GM21576 (cell line): ENCODE results near the gene CEP19.
A peak's percentile ranks its signal among the peaks of the same experiment; 100 is the strongest.
"Not testable (repeated sequence)": the region's sequence is repeated elsewhere in the genome, so short reads cannot be mapped to it uniquely, and the experiment has no call there.

Experiments
- ATAC-seq: cut with Tn5 transposase; IDR thresholded peaks from one replicate; pipeline ENCODE4 v1.9.1; 2021; ENCODE audit warnings: mild to moderate bottlenecking, moderate library complexity; ENCODE audit not compliant: unreplicated experiment

Gene CEP19, protein sequence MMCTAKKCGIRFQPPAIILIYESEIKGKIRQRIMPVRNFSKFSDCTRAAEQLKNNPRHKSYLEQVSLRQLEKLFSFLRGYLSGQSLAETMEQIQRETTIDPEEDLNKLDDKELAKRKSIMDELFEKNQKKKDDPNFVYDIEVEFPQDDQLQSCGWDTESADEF

DNA sequence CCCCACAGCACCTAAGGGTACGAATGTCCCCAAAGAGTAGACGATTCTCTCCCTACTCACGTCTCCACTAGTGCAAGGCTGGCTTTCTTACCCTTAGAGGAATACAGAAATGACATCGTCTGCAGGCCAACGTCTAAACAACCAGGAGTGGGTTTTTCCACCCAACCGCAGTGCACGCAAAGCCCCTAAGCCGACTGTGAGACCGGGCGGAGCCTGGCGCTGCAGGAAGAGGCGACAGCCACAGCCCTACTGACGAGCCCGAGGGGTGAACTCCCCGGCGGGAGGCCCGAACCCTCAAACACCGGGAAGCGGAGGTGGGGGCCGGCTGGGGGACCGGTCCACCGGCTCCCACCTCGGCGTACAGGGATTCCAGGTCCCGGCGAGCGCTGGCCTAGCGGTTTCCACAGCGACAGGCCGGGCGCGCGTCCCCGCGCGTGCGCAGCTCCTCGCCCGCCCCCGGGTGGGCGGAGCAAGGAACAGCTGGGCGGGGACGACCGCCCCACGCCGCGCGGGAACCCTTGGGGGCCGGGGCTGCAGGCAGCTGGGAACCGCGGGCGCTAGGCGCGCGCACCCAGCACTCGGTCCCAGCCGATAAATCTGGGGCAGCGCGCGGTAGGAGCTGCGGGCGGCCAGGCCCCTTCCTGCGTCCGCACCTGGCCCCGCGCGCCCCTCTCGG lies at the start of gene CEP19, which contains the start of gene PIGX:
Gene CEP19, minus strand, starts transcription at position 413 of the 676 bp plus-strand sequence. CDS start 3,593 bp downstream, outside the sequence.
Gene PIGX, plus strand, starts transcription at position 540 of the 676 bp plus-strand sequence.
- peak; percentile 66 for ATAC-seq

DNA sequence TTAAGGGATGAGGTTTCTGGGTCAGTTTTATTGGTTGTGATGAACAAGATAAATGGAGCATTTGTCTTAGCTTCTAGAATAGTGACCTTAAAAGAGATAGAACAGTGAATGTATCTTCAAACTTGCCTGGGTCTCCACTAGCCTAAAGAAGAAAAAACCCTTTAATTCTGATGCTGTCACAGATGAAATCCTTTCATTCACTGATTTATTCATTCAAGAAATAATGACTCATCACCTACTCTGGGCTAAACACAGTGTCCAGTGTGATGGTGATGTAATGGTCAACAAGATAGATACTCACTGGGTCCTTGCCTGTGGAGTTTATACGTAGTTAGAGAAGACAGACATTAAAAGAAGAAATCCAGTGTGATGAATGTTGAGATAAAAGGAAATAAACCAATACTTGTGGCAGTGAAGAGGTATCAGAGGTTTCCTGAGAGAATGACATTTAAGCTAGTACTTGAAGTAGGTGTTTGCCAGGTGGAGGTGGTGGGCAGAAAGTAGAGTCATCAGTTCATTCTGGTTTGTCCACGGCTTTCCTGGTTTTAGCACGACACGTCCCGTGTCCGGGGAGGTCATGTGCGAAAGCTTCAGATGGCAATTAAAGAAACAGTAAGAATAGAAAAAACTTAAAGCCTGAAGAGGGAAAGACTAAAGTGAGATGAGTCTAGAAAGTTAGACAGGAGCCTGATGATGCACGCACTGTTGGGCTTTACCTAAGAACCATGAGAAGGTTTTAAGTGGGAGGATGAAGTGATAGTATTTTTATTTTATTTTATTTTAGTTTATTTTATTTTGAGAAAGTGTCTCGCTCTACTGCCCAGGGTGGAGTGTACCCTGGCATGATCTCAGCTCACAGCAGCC lies 46.1 kb upstream of the CEP19 start:
- no peak for ATAC-seq

DNA sequence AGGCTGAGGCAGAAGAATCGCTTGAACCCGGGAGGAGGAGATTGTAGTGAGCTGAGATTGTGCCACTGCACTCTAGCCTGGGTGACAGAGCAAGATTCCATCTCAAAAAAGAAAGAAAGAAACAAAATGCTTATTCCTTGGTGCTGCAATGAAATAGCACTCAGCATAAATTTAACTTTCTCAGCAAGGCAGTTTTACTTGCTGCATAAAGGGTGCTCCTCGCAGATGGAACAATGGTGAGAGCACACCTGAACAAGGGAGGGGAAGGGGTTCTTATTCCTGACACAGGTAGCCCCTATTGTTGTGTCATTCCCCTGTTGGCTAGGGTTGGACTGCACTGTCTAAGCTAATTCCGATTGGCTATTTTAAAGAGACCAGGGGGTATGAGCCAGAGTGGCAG lies 44.7 kb upstream of the CEP19 start:
- no peak for ATAC-seq

DNA sequence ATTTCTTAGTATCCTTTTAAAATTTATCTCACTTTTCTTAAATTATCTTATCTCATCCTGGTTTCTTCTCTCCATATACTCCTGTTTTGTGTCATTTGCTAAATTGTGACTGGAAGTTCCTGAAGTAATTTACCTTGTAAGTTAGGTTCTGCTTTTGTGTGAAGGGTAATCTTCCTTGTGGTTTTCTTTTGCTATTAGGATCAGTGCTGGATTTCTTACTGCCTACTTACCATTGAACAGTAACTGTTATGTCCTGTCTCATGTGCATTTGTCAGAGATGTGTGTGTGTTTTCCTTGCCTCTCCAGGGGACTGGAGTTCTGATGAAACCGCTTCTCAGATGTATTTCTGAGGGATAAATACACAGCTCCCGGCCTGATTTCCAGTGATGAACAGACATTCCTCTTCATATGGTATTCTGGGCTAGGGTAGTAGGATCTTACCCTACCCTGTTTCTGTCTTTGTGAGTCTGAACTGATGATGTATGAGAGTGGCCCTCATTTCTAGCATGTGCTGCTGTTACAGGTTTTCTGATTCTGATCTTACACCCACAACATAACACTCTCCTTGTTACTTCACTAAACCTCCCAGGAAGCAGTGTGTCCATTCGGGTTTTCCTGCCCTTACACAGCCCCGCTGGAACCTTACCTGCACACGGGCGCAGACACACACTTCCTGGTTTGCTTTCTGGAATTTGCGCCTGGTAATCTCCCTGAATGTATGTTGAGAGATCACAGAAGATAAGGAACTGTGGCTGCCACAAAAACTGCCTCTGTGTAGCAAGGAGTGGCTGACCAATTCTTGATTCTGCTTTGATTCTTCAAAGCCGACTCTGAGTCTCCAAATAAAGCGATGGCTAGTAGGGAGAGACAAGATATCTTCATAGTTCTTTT lies 42.3 kb upstream of the CEP19 start:
- ATAC-seq, result no peak

DNA sequence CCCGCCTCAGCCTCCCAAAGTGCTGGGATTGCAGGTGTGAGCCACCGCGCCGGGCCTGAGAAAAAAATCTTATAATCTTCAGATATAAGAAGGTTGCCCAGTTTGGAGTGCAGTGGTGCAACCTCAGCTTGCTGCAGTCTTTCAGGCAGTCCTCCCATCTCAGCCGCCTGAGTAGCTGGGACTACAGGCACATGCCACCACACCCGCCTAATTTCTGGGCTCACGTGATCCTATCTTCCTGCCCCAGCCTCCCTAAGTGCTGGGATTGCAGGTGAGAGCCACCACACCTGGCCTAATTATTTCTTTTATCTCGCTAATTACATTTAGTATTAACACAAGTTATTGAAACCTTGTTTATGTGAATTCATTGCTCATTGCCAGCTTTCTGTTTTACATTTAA lies 41.2 kb upstream of the CEP19 start:
- ATAC-seq, result no peak

DNA sequence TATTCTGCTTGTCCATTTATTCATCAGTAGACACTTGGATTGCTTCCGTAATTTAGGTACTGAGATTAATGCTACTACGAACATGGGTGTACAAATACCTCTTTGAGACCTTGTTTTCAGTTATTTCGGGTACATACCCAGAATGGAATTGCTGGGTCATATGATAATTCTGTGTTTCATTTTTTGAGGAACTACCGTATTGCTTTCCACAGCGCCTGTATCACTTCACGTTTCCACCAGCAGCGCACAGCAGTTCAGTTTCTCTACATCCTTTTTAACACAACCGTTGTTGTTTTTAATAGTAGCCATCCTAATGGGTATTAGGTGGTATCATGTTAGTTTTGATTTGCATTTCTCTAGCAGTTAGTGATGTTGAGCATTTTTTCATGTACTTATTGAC lies 37.1 kb upstream of the CEP19 start:
- ATAC-seq, result no peak

DNA sequence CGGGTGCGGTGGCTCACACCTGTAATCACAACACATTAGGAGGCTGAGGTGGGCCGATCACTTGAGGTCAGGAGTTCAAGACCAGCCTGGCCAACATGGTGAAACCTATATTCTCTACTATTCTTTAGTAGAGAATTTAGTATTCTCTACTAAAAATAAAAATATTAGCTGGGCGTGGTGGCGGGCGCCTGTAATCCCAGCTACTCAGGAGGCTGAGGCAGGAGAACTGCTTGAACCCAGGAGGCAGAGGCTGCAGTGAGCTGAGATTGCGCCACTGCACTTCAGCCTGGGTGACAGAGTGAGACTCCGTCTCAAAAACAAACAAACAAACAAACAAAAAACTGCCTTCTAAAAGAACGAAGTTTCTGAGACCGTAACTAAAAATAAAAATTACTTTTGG lies 31.5 kb upstream of the CEP19 start:
- not testable (repeated sequence) for ATAC-seq

DNA sequence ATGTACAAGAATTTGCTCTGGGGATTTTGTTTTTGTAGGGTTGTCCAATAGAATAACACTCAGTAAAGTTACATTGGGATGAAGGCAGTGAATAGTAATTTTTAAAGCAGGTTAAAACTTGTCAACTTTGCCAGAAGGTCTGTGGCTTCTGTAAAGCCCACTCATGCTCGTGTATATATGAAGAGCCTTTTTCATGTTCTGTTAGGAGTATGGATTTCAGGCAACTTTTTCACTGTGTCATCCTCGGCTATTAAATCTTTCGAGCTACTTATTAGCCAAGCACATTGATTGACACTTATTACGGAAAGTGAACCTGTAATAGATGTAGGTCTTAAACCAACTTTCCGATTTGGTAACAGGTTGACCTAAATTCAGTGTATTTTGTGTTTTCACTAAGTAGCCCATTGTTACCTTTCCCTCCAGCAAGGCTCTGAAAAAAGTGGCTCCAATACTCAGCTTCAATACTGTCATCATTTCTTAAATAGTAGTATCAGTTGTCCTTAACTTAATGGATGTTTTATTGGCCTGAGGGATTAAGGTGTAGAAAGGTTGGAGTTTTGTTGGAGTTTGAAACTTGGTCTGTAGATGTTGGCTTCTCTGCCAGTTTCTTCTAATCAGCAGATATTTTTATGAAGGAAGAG lies 29.3 kb upstream of the CEP19 start:
- no peak for ATAC-seq

- peak; percentile 18 for ATAC-seq
Observed at GRCh38 chr3:196740481-196741248, 28.6 kb upstream of the CEP19 start.

- peak; percentile 85 for ATAC-seq
Observed at GRCh38 chr3:196739671-196740480, 27.8 kb upstream of the CEP19 start, which contains the start of gene PAK2. TSS of gene PAK2 (plus strand) at chr3:196739857. CDS start at chr3:196782647, 42,790 bp downstream.

DNA sequence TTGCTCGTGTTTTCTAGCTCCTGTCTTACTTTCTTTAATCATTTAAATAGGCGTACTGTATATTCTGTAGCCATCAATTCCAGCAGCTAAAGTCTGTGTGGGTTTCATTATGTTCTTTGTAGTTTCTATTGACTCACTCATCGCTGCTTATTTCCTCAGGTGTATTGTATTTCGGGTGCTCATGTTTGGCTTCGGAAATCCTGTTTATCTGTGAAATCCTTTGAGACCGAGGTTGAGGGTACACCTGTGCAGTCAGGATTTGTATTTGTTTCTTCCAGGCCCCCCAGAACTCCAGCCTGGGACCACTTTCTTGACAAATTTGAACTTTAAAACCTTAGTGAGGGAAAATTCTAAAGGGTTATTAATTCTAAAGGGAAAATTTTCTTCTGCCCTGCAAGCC lies 25.6 kb upstream of the CEP19 start:
- no peak for ATAC-seq

DNA sequence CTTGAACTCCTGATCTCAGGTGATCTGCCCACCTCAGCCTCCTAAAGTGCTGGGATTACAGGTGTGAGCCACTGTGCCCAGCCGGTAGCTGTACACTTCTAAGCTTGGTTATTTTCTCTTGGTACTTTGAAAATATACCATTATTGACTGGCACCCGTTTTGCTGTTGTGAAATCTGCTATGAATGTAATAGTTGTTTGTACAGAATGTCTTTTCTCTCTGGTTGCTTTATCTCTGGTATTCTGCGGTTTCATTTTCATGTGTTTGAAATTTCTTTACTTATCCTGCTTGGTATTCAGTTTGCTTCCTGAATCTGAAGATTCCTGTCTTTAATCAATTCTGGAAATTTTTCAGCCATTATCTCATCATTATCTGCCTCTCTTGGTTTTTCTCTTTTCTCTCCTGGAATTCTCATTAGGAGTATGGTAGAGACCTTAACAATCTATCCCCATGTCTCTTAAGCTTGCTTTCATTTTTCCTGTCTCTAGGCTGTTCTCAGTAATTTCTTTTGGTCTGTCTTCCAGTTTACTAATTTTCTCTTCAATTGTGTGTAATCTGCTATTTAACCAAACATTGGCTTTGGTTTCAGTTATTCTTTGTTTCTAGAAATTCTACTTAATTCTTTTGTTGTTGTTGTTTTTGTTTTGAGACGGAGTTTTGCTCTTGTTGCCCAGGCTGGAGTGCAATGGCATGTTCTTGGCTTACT lies 24.8 kb upstream of the CEP19 start:
- no peak for ATAC-seq

GRCh38 chr3:196735751-196736150 lies 23.7 kb upstream of the CEP19 start:
- no peak for ATAC-seq

DNA sequence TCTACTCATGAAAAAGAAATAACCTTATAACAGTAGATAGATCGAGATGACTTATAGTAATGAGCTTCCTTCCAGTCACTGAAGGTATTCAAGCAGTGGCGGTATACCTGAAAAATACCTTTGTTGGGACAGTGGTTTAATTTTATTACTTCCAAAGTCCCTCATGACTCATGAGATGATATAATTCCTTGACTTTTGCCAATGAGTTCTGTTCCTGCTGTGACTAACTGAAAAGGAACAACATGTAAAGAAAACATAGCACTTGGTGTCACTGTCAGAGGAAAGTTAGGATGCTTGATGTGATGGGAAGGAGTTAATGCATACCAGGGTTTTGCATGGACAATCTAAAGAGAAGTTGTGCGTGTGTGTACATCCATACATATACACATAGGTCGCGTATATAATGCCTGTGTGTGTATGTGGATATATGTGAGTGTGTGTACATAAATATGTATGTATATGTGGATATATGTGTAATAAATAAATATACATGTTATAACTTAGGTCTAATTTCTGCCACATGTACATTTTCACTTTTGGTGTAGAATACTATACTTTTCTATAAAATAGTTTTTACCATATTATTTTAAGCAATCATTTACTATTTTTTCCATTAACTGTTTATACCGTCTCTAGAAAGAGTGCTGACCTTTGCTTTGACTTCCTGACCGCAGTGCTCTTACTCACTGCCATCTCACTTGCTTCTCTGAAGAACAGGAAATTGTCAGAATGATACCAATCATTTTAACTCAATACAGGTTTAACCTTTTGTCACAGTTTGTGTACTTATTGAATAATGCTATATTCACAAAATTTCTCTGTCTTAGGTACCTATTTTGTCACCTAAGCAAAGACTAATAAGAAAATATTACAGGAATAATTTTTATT lies 15.0 kb upstream of the CEP19 start:
- no peak for ATAC-seq

GRCh38 chr3:196721097-196721496 lies 9.0 kb upstream of the CEP19 start:
- ATAC-seq, result no peak

GRCh38 chr3:196717162-196717561 lies 5.1 kb upstream of the CEP19 start:
- ATAC-seq, result not testable (repeated sequence)
